Fibroblast of lung (primary cell): Measurements from ENCODE around the gene CACNA1S.

Experiments
- CTCF ChIP-seq, 2 donors: IDR thresholded peaks in 1 of 2; conservative IDR thresholded peaks in 1 of 2; 1 replicate in 1 of 2; 2 replicates in 1 of 2; pipeline ENCODE4 v1.5.1; 2011 to 2012; ENCODE audit warnings: low read length in 2 of 2, control low read depth in 1 of 2, inconsistent platforms in 1 of 2, low read depth in 1 of 2, mild to moderate bottlenecking in 1 of 2
- EZH2 ChIP-seq: IDR thresholded peaks from 2 replicates; pipeline ENCODE4 v1.5.1; 2012; ENCODE audit warnings: low read length, control low read depth, mild to moderate bottlenecking; ENCODE audit errors: missing control alignments

- TF ChIP-seq CTCF (conservative IDR thresholded peaks at IDR 0.05 in 1 of 2, IDR thresholded peaks at IDR 0.05 in 1 of 2; ENCODE audit: low read depth in 1 of 2, low read length in 2 of 2) (no peak), EZH2 (no peak)
Measured at GRCh38 chr1:201034671-201035070, 77.6 kb downstream of the CACNA1S start.
